Heart left ventricle (tissue), 16 donors: Measurements from ENCODE around the gene MT1H. TPM values are rescaled to one million over a fixed set of nuclear protein-coding genes. Genes with fewer than 3 reads are reported as not detected.

Experiments
- ATAC-seq, 4 donors: fragments of 200-7000 bp; cut with Tn5 transposase; one replicate each; pipeline ENCODE4 v1.9.1; 2020 to 2022; ENCODE audit warnings: moderate library complexity in 4 of 4, mild to moderate bottlenecking in 3 of 4, moderate number of reproducible peaks in 1 of 4
- DNase-seq, 5 donors: peaks; one replicate each; pipeline ENCODE4 v3.0.0-alpha.2; 2020
- H3K27ac ChIP-seq, 12 donors: fragments of 200-600 bp; sonication (generic) in 4 of 12; one replicate each; pipeline versions ENCODE4 v1.5.0 to v1.8.0; 2016 to 2022; ENCODE audit warnings: mild to moderate bottlenecking in 2 of 12
- H3K27me3 ChIP-seq, 9 donors: fragments of 200-600 bp; sonication (generic) in 2 of 9; one replicate each; pipeline versions ENCODE4 v1.5.1 to v1.8.0; 2016 to 2022; ENCODE audit warnings: mild to moderate bottlenecking in 3 of 9
- H3K36me3 ChIP-seq, 9 donors: fragments of 200-600 bp; sonication (generic) in 2 of 9; one replicate each; pipeline versions ENCODE4 v1.5.0 to v1.8.0; 2018 to 2022; ENCODE audit warnings: mild to moderate bottlenecking in 2 of 9
- H3K4me1 ChIP-seq, 12 donors: fragments of 200-600 bp; sonication (generic) in 4 of 12; one replicate each; pipeline versions ENCODE4 v1.5.0 to v1.8.0; 2016 to 2022; ENCODE audit warnings: mild to moderate bottlenecking in 3 of 12
- H3K4me3 ChIP-seq, 12 donors: fragments of 200-600 bp; sonication (generic) in 4 of 12; one replicate each; pipeline versions ENCODE4 v1.5.0 to v1.8.0; 2017 to 2022; ENCODE audit warnings: mild to moderate bottlenecking in 9 of 12, moderate library complexity in 4 of 12
- H3K9me3 ChIP-seq, 12 donors: fragments of 200-600 bp; sonication (generic) in 4 of 12; one replicate each; pipeline versions ENCODE4 v1.5.0 to v1.8.0; 2016 to 2022; ENCODE audit warnings: mild to moderate bottlenecking in 1 of 12
- POLR2A ChIP-seq, 2 donors: fragments of 450-650 bp; IDR thresholded peaks; one replicate each; pipeline ENCODE4 v1.6.1; 2017; ENCODE audit warnings: antibody characterized with exemption in 2 of 2, mild to moderate bottlenecking in 2 of 2, moderate library complexity in 2 of 2
- WGBS, 4 donors: extraction: QIAGEN DNeasy Blood & Tissue Kit in 2 of 4; methylation state at CpG; one replicate each; pipeline versions ENCODE4 v1.1.5 to v1.1.7; 2013 to 2018; 5-methylcytosine and 5-hydroxymethylcytosine counted together
- intact Hi-C, 10 donors: fragments of 100-400 bp; cut with DNase I; formaldehyde crosslinking; loops; one replicate each; pipeline versions ENCODE4 v1.11.1 to v1.14.2; 2022
- polyA plus RNA-seq, 2 donors: library from polyadenylated mRNA; stranded (reverse); fragments of 200-250 nt; gene quantifications; one replicate each; pipeline ENCODE4 v1.2.3, GENCODE V29; 2013
- total RNA-seq, 9 donors: library from RNA; depleted of rRNA in 2 of 9; stranded (reverse); fragments of >200 nt in 2 of 9; fragmentation: NEBNext Ultra II Directional in 3 of 9; extraction: Animal tissue kit (Norgen Biotek cat#: 25700) in 3 of 9; gene quantifications; one replicate each; pipeline versions ENCODE4 v1.1.0 to v1.2.4, GENCODE V29; 2016 to 2023
- TF ChIP-seq, protein P1 (sequence below), 12 donors: fragments of 200-600 bp; sonication (generic) in 4 of 12; IDR thresholded peaks; one replicate each; pipeline versions ENCODE4 v1.5.0 to v1.8.0; 2018 to 2022; ENCODE audit warnings: antibody characterized with exemption in 12 of 12, mild to moderate bottlenecking in 5 of 12
- donor health status: ischemic (EF 13 %, LVEDD 7.1; RV severe dilation, severe dysfunction).
- donor health status: healthy with polysubstance abuse.
- donor health status: DM: no; HTN: yes; CAD: no.
- donor health status: DM: no; HTN: no; CAD: no.
- donor health status: ischemic (EF 25% LVEDD 6.9; RV normal size, moderate dysfunction).
- donor health status: ischemic (EF 25% LVEDD 5.7; RV mildly dilated, moderate dysfunction).
- donor health status: healthy.
- donor health status: DM: yes; HTN: yes; CAD: no.
- donor health status: ischemic (EF 35%, LVEDD 5.7; RV mildly dilated, moderate dysfunction).
- donor health status: nonischemic (EF 11% LVEDD 7.7; RV severe dilation, severe dysfunction).
- donor health status: DM: yes; HTN: yes; CAD: no.
- donor health status: PGD.
- donor health status: ischemic (EF 29% LVEDD 5.4; RV normal size, mild dysfunction).
- donor health status: nonischemic (EF 23%, LVEDD 6.1; RV moderate dilation, normal function).

MT1H gene
- total and polyA plus RNA-seq, 11 donors = 2.2 to 3.1 TPM; not detected in 9

- TF ChIP-seq POLR2A (IDR thresholded peaks at IDR 0.05) = no peak
- TF ChIP-seq, protein P1, sequence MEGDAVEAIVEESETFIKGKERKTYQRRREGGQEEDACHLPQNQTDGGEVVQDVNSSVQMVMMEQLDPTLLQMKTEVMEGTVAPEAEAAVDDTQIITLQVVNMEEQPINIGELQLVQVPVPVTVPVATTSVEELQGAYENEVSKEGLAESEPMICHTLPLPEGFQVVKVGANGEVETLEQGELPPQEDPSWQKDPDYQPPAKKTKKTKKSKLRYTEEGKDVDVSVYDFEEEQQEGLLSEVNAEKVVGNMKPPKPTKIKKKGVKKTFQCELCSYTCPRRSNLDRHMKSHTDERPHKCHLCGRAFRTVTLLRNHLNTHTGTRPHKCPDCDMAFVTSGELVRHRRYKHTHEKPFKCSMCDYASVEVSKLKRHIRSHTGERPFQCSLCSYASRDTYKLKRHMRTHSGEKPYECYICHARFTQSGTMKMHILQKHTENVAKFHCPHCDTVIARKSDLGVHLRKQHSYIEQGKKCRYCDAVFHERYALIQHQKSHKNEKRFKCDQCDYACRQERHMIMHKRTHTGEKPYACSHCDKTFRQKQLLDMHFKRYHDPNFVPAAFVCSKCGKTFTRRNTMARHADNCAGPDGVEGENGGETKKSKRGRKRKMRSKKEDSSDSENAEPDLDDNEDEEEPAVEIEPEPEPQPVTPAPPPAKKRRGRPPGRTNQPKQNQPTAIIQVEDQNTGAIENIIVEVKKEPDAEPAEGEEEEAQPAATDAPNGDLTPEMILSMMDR (IDR thresholded peaks at IDR 0.05) = no peak
- H3K27me3 ChIP-seq = no peaks in the 10 kb centered on the region
- peaks cover 0 to 7% (median 1%) of the 10 kb centered on the region in 12 donors for H3K4me1 ChIP-seq
- H3K4me3 ChIP-seq = no peak overlapping the region
- H3K9me3 ChIP-seq = peaks cover 0 to 7% (median 0%) of the 10 kb centered on the region in 12 donors
- H3K36me3 ChIP-seq = no peaks in the 10 kb centered on the region
- WGBS, 4 donors = 15 to 97% (median 36%) methylated on average over 1 of the region's 1 CpG
- DNase-seq (no peak), ATAC-seq (no peak)
- intact Hi-C loops = loop anchor here (2.0 to 5.0 kb wide), 8 partner anchors 17 to 188 kb away; partner anchors contain the start of genes MT1G (in 1 of the 10), MT1H (in 1 of the 10), MT1X (in 1 of the 10) and MT2A (in 1 of the 10)
- H3K27ac ChIP-seq = no peak overlapping the region
Observed at GRCh38 chr16:56700195-56700594, 30.6 kb downstream of the MT1H start.

DNA sequence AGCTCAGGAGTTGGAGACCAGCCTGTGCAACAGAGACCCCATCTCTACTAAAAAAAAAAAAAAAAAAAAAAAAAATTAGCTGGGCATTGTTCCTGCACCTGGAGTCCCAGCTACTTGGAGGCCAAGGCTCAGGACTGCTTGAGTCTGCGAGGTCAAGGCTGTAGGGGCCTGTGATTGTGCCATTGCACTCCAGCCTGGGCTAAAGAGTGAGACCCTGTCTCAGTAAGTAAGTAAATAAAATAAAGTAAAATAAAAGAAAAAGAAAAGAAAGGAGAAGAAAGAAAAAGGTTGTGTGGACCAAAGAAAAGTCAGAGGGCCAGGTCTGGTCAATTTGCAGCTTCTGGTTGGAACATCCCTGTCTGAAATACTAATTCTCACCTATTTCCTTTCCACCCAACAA lies 31.0 kb downstream of the MT1H start:
- TF ChIP-seq, protein P1 (IDR thresholded peaks at IDR 0.05) = no peak
- no peak for TF ChIP-seq POLR2A (IDR thresholded peaks at IDR 0.05)
- H3K9me3 ChIP-seq = peaks cover 0 to 7% (median 0%) of the 10 kb centered on the region in 12 donors
- WGBS, 4 donors = 93 to 97% (median 96%) methylated on average over 1 of the region's 1 CpG
- H3K4me3 ChIP-seq = no peak overlapping the region
- intact Hi-C loops = loop anchor here (2.0 to 5.0 kb wide), 8 partner anchors 18 to 188 kb away; partner anchors contain the start of genes MT1G (in 1 of the 10), MT1H (in 1 of the 10), MT1X (in 1 of the 10) and MT2A (in 1 of the 10)
- DNase-seq (no peak), ATAC-seq (no peak)
- peaks cover 0 to 7% (median 1%) of the 10 kb centered on the region in 12 donors for H3K4me1 ChIP-seq
- H3K27ac ChIP-seq = no peak overlapping the region
- H3K36me3 ChIP-seq = no peaks in the 10 kb centered on the region
- H3K27me3 ChIP-seq = no peaks in the 10 kb centered on the region

GRCh38 chr16:56701534-56701933 lies 31.9 kb downstream of the MT1H start:
- Histone ChIP-seq H3K4me3 (no peak overlapping the region), H3K36me3 (no peaks in the 10 kb centered on the region), H3K27me3 (no peaks in the 10 kb centered on the region), H3K9me3 (peaks cover 0 to 7% (median 0%) of the 10 kb centered on the region in 12 donors), H3K27ac (no peak overlapping the region), H3K4me1 (peaks cover 0 to 7% (median 1%) of the 10 kb centered on the region in 12 donors)
- ATAC-seq (no peak), DNase-seq (no peak)
- WGBS, 4 donors = 83 to 92% (median 88%) methylated on average over 7 of the region's 7 CpGs
- no peak for TF ChIP-seq POLR2A (IDR thresholded peaks at IDR 0.05)
- TF ChIP-seq, protein P1 (IDR thresholded peaks at IDR 0.05) = no peak
- intact Hi-C loops = loop anchor here (2.0 to 5.0 kb wide), 8 partner anchors 19 to 189 kb away; partner anchors contain the start of genes MT1G (in 1 of the 10), MT1H (in 1 of the 10), MT1X (in 1 of the 10) and MT2A (in 1 of the 10)

DNA sequence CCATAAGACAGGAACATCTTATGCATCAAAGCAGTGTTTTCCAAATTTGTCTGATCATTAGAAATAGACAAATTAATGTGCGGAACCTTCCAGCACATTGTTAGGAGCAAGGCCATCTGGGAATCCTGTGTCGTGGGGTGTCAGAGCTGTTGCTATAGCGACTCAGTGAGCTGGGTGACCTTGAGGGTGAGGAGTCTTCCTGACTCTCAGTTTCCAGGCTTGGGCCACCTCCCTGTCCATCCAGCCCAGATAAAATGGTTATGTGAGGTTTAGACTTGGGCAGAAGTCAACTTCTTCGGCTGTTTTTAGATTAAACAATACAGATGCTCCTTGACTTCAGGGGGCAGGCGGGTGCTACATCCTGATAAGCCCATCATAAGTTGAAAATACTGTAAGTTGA lies 33.2 kb downstream of the MT1H start:
- Histone ChIP-seq H3K9me3 (no peaks in the 10 kb centered on the region), H3K36me3 (no peaks in the 10 kb centered on the region), H3K27ac (no peak overlapping the region), H3K27me3 (no peaks in the 10 kb centered on the region), H3K4me1 (peaks cover 0 to 7% (median 1%) of the 10 kb centered on the region in 12 donors), H3K4me3 (no peak overlapping the region)
- TF ChIP-seq POLR2A (IDR thresholded peaks at IDR 0.05) = no peak
- TF ChIP-seq, protein P1 (IDR thresholded peaks at IDR 0.05) = no peak
- no peak for DNase-seq
- ATAC-seq = no peak
- WGBS, 4 donors = 75 to 85% (median 81%) methylated on average over 5 of the region's 5 CpGs
- intact Hi-C loops = loop anchor here (1.0 to 5.0 kb wide), 15 partner anchors 28 to 191 kb away; partner anchors contain the start of genes MT1G (in 1 of the 10), MT1H (in 1 of the 10) and MT2A (in 1 of the 10)
